Pancreas (tissue), 10 donors: ENCODE measurements around the gene NR3C2. TPM values are rescaled to one million over a fixed set of nuclear protein-coding genes. Genes with fewer than 3 reads are reported as not detected.

ENCODE experiments used
- ATAC-seq, 4 donors: fragments of 200-7000 bp; cut with Tn5 transposase; one replicate each; pipeline versions ENCODE4 v1.8.0 to v1.9.1; 2020; ENCODE audit warnings: mild to moderate bottlenecking in 4 of 4, moderate library complexity in 4 of 4
- DNase-seq, 6 donors: peaks; one replicate each; pipeline ENCODE4 v3.0.0-alpha.2; 2020
- FAIRE-seq: peaks from 2 replicates; lab custom pipeline; 2012; peaks lifted over from hg19 to GRCh38; lab: Jason Lieb, UNC
- H3K27ac ChIP-seq, 4 donors: fragments of 200-600 bp; sonication (generic); 1 replicate in 3 of 4; 2 replicates in 1 of 4; pipeline versions ENCODE4 v1.5.0 to v1.8.0; 2020
- H3K27me3 ChIP-seq, 4 donors: fragments of 200-600 bp; one replicate each; pipeline ENCODE4 v1.8.0; 2021
- H3K36me3 ChIP-seq, 3 donors: fragments of 200-600 bp; sonication (generic) in 1 of 3; one replicate each; pipeline versions ENCODE4 v1.5.0 to v1.8.0; 2020 to 2021
- H3K4me1 ChIP-seq, 3 donors: fragments of 200-600 bp; one replicate each; pipeline ENCODE4 v1.8.0; 2021
- H3K4me3 ChIP-seq, 4 donors: fragments of 200-600 bp; sonication (generic) in 2 of 4; one replicate each; pipeline versions ENCODE4 v1.5.0 to v1.8.0; 2020 to 2021
- H3K9me3 ChIP-seq, 4 donors: fragments of 200-600 bp; one replicate each; pipeline ENCODE4 v1.8.0; 2021
- CTCF ChIP-seq, 4 donors: fragments of 200-600 bp; sonication (generic) in 3 of 4; IDR thresholded peaks; one replicate each; pipeline versions ENCODE4 v1.5.0 to v1.8.0; 2021; ENCODE audit warnings: antibody characterized with exemption in 4 of 4
- WGBS, 2 donors: extraction: QIAGEN DNeasy Blood & Tissue Kit; methylation state at CpG; one replicate each; pipeline ENCODE4 v1.1.7; 2013; 5-methylcytosine and 5-hydroxymethylcytosine counted together
- intact Hi-C, 3 donors: fragments of 100-400 bp; cut with DNase I; formaldehyde crosslinking; loops; one replicate each; pipeline versions ENCODE4 v1.11.1 to v1.14.2; 2022
- polyA plus RNA-seq, 2 donors: library from polyadenylated mRNA; stranded (reverse); fragments of 200-250 nt; gene quantifications; one replicate each; pipeline ENCODE4 v1.2.3, GENCODE V29; 2013
- total RNA-seq, 6 donors: library from RNA; stranded (reverse); fragmentation: NEBNext Ultra II Directional in 4 of 6; extraction: Animal tissue kit (Norgen Biotek cat#: 25700) in 4 of 6; gene quantifications; one replicate each; pipeline versions ENCODE4 v1.2.1 to v1.2.4, GENCODE V29; 2021 to 2023
- donor health status: healthy with polysubstance abuse.
- donor health status: DM: no; HTN: no; CAD: no; lungs with moderate emphysema.
- donor health status: DM: no; HTN: no; CAD: no.
- donor health status: control.
- donor health status: control.
- donor health status: Bipolar disorder and iron deficiency.
- donor health status: DM: yes; HTN: yes; CAD: no.
- donor health status: DM: no; HTN: no; CAD: no.
- donor health status: DM: no; HTN: no; CAD: no.
- donor health status: DM: yes; HTN: yes; CAD: no.

NR3C2 gene
- total and polyA plus RNA-seq, 8 donors = 2.5 to 15.7 (median 12.5) TPM

- ATAC-seq (peak in 1 of 4 donors; percentile 9), FAIRE-seq (no peak), DNase-seq (peak; percentile 42 to 83 (median 60))
- H3K9me3 ChIP-seq = no peaks in the 10 kb centered on the region
- H3K4me1 ChIP-seq = peaks cover 10 to 25% (median 18%) of the 10 kb centered on the region in 3 donors
- peak overlapping the region; percentile 52 to 96 (median 65) for H3K27ac ChIP-seq
- H3K4me3 ChIP-seq = peak overlapping the region; percentile 90 to 96 (median 92)
- intact Hi-C loops = no loop called here
- H3K27me3 ChIP-seq = no peaks in the 10 kb centered on the region
- WGBS, 2 donors = 0 to 1% methylated on average over 55 to 64 of the region's 64 CpGs
- H3K36me3 ChIP-seq = no peaks in the 10 kb centered on the region
- no peak for TF ChIP-seq CTCF (IDR thresholded peaks at IDR 0.05)
These were observed 1.5 kb upstream of the NR3C2 start for GRCh38 chr4:148443512-148444295.

- H3K4me3 ChIP-seq = peak overlapping the region; percentile 90 to 96 (median 92)
- intact Hi-C loops = no loop called here
These were observed 758 bp upstream of the NR3C2 start for GRCh38 chr4:148442832-148443511.

GRCh38 chr4:148441624-148441985 is 609 bp downstream of the NR3C2 start:
- intact Hi-C loops = no loop called here
- whole genome bisulfite sequencing, 2 donors = 0 to 1% methylated on average over 12 of the region's 12 CpGs

More at GRCh38 chr4:148442832-148443511, 758 bp upstream of the NR3C2 start:
- peak; percentile 3 to 6 (median 4) for ATAC-seq
- no peak for FAIRE-seq
- H3K27me3 ChIP-seq = no peaks in the 10 kb centered on the region
- no peaks in the 10 kb centered on the region for H3K9me3 ChIP-seq
- peak in 1 of 6 donors; percentile 62 for DNase-seq
- H3K4me1 ChIP-seq = peaks cover 13 to 32% (median 24%) of the 10 kb centered on the region in 3 donors
- H3K36me3 ChIP-seq = no peaks in the 10 kb centered on the region
- WGBS, 2 donors = 0 to 1% methylated on average over 27 of the region's 27 CpGs
- H3K27ac ChIP-seq = peak overlapping the region; percentile 93 to 96 (median 95)
- no peak for TF ChIP-seq CTCF (IDR thresholded peaks at IDR 0.05)

DNA sequence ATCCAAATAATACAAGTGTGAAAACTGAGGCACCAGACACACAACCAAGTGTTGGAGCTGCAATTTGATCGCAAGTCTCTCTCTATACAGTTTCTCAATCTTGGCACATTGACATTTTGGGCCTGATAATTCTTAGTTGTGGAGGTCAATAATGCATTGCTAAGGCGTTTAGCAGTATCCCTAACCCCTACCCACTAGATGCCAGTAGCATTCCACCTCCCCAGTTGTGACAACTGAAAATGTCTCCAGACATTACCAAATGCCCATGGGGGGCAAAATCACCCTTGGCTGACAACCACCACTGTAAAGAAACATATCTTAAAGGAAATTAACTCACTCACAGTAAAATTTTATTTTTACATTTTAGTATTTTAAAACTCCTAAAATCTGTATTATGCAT is 4.2 kb downstream of the NR3C2 start:
- DNase-seq (no peak), FAIRE-seq (no peak), ATAC-seq (no peak)
- no peaks in the 10 kb centered on the region for H3K27me3 ChIP-seq
- H3K36me3 ChIP-seq = no peaks in the 10 kb centered on the region
- H3K4me3 ChIP-seq = no peak overlapping the region
- H3K9me3 ChIP-seq = no peaks in the 10 kb centered on the region
- no peak overlapping the region for H3K27ac ChIP-seq
- WGBS, 2 donors = 58 to 60% methylated on average over 2 of the region's 2 CpGs
- TF ChIP-seq CTCF (IDR thresholded peaks at IDR 0.05) = no peak
- intact Hi-C loops = no loop called here
- H3K4me1 ChIP-seq = peaks cover 21 to 35% (median 29%) of the 10 kb centered on the region in 3 donors

More at GRCh38 chr4:148441624-148441985, 609 bp downstream of the NR3C2 start:
- peak overlapping the region; percentile 36 to 93 (median 83) for H3K4me3 ChIP-seq
- no peak for FAIRE-seq
- ATAC-seq = no peak
- no peaks in the 10 kb centered on the region for H3K36me3 ChIP-seq
- H3K4me1 ChIP-seq = peaks cover 13 to 23% (median 21%) of the 10 kb centered on the region in 3 donors
- no peaks in the 10 kb centered on the region for H3K27me3 ChIP-seq
- H3K27ac ChIP-seq = peak overlapping the region; percentile 77 to 96 (median 91)
- no peak for TF ChIP-seq CTCF (IDR thresholded peaks at IDR 0.05)
- no peak for DNase-seq
- H3K9me3 ChIP-seq = no peaks in the 10 kb centered on the region
